A673 (cell line): ENCODE measurements around the gene VWC2.

ENCODE experiments used
- EZH2 ChIP-seq: fragments of 200-600 bp; sonication (generic); IDR thresholded peaks from 2 replicates; pipeline ENCODE4 v1.6.1; 2017; ENCODE audit warnings: borderline replicate concordance, low read depth, mild to moderate bottlenecking, mixed read lengths, antibody characterized with exemption, low read length; ENCODE audit not compliant: poor library complexity, severe bottlenecking
- TF ChIP-seq, protein P1 (sequence below): fragments of 300-800, 200-600 bp; sonication (generic); conservative IDR thresholded peaks from 2 replicates; pipeline ENCODE4 v1.5.1; 2017; ENCODE audit warnings: low read depth, mild to moderate bottlenecking, antibody characterized with exemption, low read length, moderate library complexity, mixed read lengths

DNA sequence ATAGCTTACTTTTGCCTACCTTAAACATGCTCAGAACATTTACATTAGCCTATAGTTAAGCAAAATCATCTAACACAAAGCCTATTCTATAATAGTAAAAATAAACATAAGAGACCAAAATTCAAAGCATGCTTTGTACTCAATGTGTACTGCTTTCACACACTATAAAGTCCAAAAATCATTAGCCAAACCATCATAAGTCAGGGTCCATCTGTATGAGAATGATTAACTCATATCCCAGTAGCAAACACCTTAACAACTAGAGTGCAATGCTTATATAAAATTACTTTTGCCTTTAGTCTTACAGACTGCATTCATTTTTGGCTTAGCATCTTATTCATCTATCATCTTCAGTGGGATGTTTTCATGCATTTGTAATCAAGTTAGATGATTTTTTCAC is 49.4 kb upstream of the VWC2 start:
- TF ChIP-seq, protein P1, sequence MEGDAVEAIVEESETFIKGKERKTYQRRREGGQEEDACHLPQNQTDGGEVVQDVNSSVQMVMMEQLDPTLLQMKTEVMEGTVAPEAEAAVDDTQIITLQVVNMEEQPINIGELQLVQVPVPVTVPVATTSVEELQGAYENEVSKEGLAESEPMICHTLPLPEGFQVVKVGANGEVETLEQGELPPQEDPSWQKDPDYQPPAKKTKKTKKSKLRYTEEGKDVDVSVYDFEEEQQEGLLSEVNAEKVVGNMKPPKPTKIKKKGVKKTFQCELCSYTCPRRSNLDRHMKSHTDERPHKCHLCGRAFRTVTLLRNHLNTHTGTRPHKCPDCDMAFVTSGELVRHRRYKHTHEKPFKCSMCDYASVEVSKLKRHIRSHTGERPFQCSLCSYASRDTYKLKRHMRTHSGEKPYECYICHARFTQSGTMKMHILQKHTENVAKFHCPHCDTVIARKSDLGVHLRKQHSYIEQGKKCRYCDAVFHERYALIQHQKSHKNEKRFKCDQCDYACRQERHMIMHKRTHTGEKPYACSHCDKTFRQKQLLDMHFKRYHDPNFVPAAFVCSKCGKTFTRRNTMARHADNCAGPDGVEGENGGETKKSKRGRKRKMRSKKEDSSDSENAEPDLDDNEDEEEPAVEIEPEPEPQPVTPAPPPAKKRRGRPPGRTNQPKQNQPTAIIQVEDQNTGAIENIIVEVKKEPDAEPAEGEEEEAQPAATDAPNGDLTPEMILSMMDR = no peak
- no peak for TF ChIP-seq EZH2
